ENCODE results near the gene LRRC7.

The LRRC7 gene

DNA sequence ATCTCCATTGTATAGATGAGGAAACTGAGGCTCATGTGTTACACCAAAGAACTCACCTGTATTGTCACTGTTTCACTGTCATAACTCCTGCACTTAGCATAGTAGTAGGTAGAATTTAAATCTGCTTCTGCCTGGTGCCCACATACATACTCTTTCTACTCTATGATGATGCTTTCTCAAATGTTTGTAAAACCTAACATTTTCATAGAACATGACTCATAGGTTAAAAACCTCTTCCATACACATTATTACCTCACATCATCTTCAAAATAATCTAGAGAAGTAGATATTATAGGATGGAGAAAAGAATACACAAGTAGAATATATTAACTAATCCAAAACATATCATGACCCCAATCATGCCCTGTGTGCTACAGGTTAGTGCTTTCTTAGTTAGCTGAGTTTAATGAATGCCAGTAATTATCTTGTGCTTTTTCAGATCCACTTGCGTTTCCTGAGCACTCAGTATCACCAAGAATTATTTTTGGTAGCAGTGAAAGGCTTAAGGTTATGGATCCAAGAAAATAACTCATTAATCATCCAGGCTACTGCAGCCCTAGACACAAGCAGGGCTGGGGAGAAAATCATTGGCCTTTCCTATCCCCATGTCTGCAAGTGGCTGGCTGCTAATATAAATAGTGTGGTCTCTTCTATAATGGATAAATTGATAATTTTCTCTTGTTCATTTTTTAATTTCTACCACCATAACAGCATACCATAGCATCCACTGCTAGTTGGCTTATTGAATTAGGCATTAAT is 480.8 kb downstream of the LRRC7 start:
- no peak for DNase-seq

DNA sequence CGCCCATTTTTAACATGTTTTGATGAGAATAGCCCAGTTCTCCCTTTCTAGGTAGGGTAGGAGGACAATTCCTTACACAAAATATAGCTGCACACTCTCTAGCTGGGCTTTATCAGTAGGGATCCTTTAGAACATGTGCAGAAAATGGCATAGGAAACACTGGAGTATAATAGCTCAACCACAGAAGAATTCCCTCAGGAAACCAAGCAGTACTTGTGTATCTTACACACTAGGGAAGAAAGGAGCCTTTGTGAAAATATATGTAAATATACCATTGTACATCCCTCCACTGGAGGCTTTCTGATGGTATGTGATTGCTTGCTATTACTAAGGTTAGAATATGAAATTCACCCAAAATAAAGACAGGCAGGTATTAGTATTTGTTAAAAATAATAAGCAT is 484.2 kb downstream of the LRRC7 start:
- no peak for DNase-seq

DNA sequence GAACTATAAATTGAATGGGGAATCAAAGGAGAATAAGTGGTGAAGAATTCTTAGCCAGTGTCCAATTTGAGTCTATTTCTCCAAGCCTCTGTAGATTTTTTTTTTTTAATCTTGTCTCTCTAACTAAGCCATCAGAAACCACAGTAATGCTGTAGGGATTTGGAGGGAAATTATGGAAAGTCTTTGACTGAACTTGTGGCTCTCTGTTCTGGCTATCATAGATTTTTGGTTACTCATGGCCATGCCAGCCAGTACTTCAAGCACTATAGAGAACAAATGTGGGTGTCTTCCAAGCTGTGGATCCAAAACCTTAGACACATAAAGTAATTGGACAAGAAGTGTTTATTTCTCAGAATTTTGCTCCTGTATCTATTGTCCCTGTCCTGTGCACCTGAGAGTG is 489.8 kb downstream of the LRRC7 start:
- DNase-seq, result no peak

DNA sequence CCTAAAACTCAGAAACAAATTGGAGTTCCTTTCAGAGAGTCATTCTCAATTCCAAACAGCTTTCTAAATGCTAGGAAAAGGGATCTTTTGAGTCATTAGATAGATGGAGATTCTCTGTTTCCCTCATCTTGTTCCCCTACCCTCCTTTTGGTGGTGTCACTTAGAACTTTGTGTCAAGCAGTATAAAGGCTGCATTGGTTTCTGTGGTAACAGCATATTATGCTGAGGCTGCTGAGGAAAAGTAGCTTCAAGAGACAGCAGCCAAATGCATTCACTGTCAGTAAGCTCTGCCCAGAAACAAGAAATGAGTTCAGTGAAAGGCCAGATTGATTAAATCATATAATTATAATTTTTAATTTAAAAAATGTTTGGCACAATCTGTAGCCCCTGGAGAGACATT is 493.5 kb downstream of the LRRC7 start:
- DNase-seq, result no peak

DNA sequence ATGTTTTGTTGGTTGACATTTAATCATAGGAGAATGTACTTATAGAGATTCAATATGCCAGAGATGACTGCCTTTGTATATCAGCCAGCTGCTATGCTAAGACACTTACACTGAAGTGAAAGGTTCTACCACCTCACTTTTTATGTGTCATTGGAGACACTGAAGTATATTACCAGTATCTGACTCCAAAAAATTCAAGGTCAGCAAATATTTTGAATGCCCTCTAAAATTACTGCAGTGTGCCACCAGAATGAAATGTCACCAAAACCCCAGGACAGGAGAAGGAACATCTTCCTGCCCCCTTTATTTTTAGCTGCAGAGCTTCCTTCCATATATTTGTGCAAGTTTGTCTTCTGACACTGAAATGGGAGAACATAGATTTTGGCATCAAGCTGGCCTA is 496.1 kb downstream of the LRRC7 start:
- DNase-seq, result no peak

DNA sequence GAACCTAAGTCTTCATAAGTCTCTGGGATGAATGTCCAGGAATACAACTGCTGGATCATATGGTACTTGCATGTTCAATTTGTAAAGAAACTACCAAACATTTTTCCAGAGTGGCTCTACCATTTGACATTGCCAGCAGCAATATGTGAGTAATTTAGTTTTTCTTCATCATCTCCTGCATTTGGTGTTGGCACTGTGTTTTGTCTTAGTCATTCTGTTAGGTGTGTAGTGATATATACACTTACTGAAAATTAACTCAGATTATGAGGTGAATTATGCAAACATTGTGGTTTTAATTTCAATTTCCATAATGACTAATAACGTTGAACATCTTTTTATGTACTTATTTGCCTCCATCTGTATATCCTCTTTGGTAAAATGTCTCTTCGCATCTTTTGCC is 499.0 kb downstream of the LRRC7 start:
- DNase-seq, result peak; percentile 44

DNA sequence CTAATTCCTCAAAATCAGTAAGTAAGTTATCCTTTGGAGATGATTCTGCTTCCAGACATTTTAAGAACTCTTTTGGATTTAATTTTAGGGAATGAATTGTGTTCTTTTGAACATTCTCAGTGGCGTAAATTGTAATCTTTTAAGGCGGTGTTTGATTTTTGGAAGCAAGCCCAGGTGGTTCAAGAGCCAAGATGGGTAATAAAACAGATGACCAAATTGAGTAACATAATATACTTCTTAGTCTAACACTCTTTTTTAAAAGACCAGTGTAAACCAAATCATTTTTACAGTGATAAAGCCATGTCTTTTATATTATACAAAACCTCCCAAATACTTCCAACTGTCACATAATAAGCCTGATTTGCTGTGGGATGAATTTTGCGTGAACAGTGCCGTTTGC is 503.9 kb downstream of the LRRC7 start:
- DNase-seq, result no peak

DNA sequence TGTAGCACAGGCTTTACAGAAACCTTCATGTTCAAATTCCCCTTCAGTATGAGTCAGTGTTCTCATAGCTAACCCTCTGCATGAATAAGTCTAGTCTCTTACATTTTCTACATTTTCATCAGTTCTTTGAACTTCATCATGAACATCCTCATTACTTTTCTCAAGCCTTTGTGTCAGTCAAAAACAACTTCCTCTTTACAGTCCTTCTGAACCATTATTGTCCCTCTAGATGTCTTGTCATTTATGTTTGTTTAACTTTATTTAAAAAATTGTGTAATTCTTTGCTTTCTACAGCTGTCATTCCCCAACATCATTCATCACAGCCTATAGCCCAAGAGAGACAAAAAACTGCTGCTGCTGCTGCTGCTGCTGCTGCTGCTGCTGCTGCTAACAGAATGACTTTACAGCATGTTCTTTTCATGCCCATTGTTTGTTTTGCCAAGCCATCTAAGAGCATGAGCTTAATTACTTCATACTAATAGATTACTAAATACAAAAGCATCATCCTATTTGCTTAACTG is 504.6 kb downstream of the LRRC7 start:
- peak; percentile 17 for DNase-seq

DNA sequence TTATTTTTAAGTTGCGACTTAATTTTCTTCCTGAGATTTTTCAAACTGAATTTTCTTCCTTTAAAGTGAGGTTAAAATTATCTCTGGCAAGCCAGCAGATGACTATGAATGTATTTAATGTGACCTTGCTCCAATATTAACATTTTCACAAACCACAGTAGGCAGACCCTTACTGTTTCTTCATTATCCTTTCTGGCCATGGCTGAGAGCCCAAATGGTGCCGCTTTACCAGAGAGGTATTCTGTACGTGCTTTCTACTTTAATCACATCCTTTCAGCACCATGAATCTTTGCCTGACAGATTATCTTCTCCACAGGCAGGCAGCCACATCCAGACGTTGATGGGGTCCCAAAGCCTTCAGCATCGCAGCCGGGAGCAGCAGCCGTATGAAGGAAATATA is 508.0 kb downstream of the LRRC7 start:
- DNase-seq, result no peak

DNA sequence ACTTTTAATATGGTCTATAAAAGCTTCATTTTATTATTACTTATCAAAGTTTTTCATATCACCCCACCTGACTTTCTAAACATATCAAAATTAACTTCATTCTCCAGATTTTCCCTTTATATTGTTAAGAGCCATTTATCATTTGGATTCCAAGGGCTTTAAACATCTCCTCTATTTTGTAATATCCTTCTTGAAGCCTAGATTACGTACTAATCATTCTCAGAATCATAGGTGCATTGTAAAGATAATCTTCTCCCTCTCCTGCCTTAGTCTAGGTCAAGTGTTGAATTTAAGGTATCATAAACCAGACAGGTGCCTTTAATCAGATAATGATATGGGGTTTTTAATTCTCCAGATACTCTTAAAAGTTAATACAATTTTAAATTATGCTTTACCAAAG is 509.3 kb downstream of the LRRC7 start:
- no peak for DNase-seq

DNA sequence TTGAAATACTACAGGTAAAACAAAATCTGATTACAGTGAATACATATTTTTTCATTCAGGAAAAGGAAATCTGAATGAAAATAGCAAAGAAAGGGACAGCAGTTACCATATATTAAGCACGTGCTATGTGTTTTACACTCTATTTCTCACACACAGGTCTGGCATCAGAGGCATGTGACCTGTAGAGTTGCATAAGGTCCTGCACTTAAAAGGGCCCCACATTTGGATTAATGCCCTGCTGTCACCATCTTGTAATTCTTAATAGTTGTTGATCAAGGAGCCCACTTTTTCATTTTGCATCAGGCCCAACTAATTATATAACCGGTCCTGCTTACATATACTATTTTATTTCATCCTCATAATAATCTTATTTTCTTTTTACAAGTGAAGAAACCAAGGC is 511.8 kb downstream of the LRRC7 start:
- no peak for DNase-seq

DNA sequence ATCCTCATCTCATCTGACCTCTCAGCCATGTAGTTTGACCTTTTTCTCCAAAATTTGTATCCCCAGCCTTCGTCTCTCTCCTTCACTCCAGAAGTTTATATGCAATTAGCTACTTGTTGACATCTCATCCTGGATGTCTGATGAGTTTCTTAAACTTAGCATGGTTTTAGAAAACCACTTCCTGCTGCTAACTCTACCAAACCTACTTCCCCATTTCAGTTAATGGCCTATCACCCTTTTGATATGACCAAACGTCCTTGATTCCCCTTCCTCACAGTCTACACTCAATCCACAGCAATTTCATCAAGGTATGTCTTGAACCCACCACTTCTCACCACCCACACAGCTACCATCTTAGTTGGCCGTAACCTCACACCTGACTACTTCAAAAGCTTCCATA is 515.8 kb downstream of the LRRC7 start:
- DNase-seq, result peak; percentile 14

DNA sequence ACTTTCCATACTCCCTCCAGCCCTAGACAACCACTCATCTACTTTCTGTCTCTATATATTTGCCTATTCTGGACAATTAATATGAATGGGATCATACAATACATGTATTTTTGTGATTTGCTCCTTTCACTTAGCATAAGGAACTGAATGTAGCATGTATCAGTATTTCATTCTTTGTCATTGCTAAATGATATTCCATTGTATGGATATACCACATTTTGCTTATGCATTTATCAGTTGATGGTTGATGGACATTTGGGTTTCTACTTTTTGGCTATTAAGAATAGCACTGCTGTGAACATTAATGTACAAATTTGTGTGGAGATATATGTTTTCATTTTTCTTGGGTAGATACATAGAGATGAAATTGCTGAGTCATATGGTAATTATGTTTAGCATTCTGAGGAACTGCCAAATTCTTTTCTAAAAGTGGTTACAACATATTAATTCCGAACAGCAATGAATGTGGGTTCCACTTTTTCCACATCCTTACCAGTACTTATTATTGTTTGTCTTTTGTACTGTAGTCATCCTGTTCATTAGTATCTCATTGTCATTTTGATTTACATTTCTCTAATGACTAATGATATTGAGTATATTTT is 516.7 kb downstream of the LRRC7 start:
- no peak for DNase-seq

DNA sequence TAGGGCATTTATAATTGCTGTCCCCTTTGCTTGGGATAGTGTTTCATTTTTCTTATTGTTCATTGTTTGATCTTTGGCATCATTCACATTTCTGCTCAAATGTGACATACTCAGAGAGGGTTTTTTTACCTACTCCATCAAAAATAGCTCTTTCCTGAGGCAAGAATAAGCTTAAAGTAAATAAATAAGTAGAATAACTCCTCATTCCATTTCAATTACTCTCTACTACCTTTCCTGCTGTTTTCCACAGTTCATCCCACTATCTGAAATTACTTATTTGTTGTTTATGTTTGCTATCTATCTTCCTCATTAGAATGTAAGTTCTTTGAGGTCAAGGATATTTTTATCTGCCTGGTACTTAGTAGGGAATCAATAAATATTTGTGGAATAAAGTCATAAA is 517.8 kb downstream of the LRRC7 start:
- DNase-seq, result no peak

DNA sequence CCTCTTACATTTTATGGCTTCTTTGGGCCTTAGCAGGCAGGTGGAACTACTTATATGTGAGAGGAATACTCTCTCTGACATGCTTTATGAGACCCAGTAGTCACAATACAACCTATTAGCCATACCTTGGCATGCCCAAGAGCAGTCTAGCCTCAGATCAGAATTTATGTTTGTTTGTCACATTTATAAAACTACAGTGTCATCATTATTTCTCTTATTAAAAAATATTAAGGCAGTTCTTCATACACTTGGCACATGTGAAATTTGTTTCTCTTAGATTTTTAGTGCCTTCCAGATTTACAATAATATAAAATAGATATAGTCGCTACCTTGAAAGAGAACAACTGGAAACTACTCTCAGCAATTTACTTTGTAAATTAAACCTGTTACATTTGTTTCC is 519.2 kb downstream of the LRRC7 start:
- no peak for DNase-seq

DNA sequence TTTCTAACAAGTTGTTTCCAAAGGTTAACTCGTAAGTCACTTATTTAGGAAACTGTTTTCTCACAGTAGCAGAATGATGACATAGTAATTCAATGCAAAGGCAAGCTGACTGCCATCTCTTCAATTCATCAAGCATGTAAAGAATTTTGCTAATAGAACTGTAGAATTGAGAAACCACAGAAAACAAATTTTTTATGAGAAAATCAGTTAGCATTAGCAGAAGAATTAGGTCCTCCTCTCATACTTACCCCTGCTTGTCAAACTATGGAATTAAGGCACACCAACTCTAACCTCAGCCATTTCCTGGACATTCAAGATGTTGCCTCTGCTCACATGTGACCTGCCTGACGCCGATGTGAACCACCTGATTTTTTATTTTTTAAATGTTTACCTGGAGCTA is 522.4 kb downstream of the LRRC7 start:
- no peak for DNase-seq

DNA sequence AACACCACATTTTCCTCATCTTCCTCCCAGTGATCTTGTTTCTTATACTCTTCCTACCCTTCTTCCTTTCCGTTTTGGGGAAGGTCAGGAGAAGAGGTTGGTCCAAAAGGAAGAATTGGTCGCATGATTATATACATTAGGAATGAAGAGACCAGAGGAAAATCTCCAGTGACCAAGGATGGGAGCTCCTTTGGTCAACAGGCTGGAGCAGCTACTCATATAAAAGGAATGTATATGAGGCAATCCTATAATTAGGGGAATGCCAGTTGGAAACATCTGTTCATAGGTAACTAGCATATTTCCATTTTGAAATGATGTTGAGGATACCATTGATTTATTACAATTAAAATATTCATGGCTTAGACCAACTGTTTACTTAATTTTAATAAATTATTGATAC is 523.2 kb downstream of the LRRC7 start:
- no peak for DNase-seq

DNA sequence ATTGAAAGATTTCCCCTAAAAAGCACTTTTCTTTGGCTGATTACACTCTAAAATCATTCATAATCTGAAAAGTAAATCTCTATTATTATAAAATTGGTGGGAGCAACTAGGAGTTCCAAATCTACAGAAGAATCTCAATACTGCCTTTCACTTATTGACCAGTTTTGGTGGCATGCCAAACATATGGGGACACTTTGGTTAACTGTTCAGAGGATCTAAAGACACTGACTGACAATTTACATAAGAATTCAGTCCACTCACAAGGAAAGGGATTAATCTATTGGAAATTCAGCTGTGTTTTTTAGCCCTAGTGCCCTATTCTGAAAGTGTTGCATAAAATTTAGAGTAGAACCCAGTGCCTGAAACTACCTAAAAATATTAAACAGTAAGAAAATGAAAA is 524.1 kb downstream of the LRRC7 start:
- no peak for DNase-seq

DNA sequence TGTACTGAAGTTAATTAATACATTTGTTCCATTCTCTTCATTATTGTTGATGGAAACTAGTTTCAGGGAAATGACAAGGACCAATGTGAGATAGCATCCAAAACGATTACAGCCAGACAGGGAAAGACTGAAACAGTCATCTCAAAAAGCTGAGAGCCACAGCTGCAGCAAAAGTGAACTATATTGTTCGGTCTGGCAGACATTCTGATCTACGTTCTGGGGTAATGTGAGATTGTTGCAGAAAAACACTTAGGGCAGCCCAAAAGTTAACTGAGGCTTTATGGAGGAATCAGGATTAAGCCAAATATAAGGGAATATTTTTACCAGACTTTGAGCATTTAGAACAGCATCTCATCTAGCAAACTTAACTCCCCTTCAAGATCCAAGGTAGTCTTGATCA is 524.8 kb downstream of the LRRC7 start:
- DNase-seq, result no peak

DNA sequence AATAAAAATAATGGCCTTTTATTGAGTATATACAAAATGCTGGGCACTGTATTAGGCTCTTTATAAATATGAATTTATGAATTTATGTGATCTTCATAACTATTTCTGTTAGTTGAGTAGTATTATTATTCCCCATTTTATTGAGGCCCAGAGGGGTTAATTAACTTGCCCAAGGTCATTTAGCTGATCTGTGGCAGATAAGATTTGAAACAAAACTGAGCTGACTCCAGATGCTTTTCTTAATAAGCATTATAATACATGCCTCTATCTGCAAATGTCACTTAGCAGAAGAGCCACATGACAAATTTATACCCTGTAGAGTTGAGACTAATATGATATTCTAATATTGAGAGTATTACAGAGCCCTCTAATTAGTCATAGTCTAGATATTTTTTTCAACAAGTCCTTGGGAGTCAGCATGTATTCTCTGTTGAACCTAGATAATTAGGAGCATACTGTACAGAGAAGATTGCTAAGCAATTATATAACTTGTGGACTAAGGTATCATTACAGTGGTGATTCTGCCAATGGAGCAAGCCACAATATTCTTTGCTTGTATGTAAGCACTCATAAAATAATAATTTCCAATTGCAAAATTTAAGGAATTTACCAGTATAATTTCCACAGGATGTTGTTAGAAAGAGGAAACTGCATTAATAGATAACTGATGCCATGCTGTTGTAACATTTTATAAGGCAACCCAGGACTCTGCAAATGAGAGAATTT is 525.7 kb downstream of the LRRC7 start:
- DNase-seq, result no peak

DNA sequence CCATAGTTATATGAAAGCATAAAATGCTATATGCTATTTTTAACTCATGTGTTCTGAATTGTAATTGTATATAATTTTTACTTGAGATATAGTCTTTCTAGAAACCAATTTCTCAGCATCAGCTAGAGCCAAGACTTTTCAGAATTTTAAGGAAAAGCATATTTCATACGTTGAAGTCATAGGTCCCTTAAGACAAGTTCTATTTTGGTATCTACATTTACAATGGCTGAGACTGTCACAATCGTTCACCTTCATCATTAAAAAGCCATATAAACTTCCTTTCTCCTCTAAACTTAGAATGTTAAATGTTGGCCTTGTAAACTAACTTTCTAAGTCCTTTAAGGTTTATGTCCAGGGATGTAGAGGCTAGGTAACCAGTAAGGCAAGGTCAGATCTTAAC is 533.5 kb downstream of the LRRC7 start:
- DNase-seq, result no peak

DNA sequence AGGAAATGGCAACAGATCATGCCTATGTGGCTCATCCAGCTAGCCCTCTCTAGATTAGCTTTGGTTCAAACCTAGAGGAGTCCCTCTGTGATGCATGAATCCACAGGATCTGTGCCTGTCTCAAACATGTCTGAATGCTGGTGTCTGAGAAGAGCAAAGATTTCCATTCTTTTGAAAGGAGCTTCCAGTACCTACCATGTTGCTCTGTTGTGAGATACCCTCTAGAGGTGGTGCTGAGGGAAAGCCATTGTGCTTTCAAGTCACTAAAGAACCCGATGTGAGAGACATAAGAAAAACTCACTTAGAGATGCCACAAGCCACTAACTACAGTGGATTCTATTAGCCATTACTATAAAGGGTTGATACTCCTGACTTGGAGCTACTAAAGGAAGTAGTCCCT is 534.1 kb downstream of the LRRC7 start:
- no peak for DNase-seq

DNA sequence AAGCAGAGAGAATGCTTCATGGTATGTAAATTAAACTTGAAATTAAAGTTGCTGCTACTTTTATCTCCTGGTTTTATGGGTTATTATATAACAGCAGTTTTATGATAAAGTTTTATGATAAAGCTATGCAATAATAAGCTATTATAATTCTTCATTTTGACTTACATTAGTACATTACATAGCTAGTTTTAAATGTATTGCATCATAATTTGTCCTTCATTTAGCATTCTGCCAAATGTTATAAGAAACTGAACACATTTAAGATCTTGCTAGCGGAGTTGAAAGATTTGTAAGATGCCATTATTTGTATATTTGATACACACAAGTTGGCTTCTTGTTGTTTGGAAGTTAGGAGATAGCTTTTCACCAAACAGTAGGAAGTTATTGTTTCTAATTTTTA is 536.0 kb downstream of the LRRC7 start:
- DNase-seq, result no peak

DNA sequence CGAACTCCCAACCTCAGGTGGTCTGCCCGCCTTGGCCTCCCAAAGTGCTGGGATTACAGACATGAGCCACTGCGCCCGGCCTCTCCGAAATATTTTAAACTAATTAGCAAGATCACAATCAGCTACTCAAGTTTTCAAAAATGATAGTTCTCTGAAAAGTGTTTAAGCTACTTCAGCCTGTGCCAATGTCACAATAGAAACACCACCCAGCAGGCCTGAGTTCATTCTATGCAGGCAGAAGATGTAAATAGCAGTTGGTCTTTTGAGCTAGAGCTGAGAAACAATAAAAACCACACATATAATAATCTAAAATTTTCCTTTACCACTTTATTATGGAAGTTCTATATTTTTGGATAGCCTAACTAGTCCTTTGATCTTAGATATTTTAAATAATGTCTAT is 541.5 kb downstream of the LRRC7 start:
- no peak for DNase-seq
